HG03103 (cell line): ENCODE results near the gene PMS1.
"Not testable (repeated sequence)": the region's sequence is repeated elsewhere in the genome, so short reads cannot be mapped to it uniquely, and the experiment has no call there.

Experiments
- ATAC-seq: cut with Tn5 transposase; IDR thresholded peaks from one replicate; pipeline ENCODE4 v1.9.1; 2021; ENCODE audit warnings: low read depth; ENCODE audit not compliant: unreplicated experiment

PMS1 gene

GRCh38 chr2:189860161-189860560 is 75.9 kb downstream of the PMS1 start:
- no peak for ATAC-seq

- no peak for ATAC-seq
These were observed 78.5 kb downstream of the PMS1 start for GRCh38 chr2:189862751-189863150.

- ATAC-seq: no peak
These were observed 81.6 kb downstream of the PMS1 start for GRCh38 chr2:189865826-189866225.

GRCh38 chr2:189866296-189866695 is 82.0 kb downstream of the PMS1 start:
- no peak for ATAC-seq

- ATAC-seq: no peak
These were observed 84.6 kb downstream of the PMS1 start for GRCh38 chr2:189868896-189869295.

GRCh38 chr2:189870381-189871085 is 86.3 kb downstream of the PMS1 start:
- ATAC-seq: no peak

GRCh38 chr2:189873696-189874095 is 89.4 kb downstream of the PMS1 start:
- ATAC-seq: no peak

GRCh38 chr2:189874586-189875320 is 90.5 kb downstream of the PMS1 start:
- no peak for ATAC-seq

- ATAC-seq: no peak
These were observed 92.0 kb downstream of the PMS1 start for GRCh38 chr2:189876271-189876670.

GRCh38 chr2:189879716-189880081 is 95.4 kb downstream of the PMS1 start:
- ATAC-seq: no peak

- no peak for ATAC-seq
These were observed 96.2 kb downstream of the PMS1 start for GRCh38 chr2:189880429-189880828.

- no peak for ATAC-seq
These were observed 96.7 kb downstream of the PMS1 start for GRCh38 chr2:189880832-189881492.

GRCh38 chr2:189885368-189885767 is 101.1 kb downstream of the PMS1 start:
- ATAC-seq: no peak

GRCh38 chr2:189892546-189893294 is 108.5 kb downstream of the PMS1 start:
- ATAC-seq: not testable (repeated sequence)

- no peak for ATAC-seq
These were observed 112.6 kb downstream of the PMS1 start for GRCh38 chr2:189896809-189897208.

- no peak for ATAC-seq
These were observed 114.9 kb downstream of the PMS1 start for GRCh38 chr2:189899101-189899500.

GRCh38 chr2:189900726-189901125 is 116.5 kb downstream of the PMS1 start:
- no peak for ATAC-seq

- ATAC-seq: no peak
These were observed 117.4 kb downstream of the PMS1 start for GRCh38 chr2:189901664-189902063.

GRCh38 chr2:189913821-189914220 is 129.6 kb downstream of the PMS1 start:
- no peak for ATAC-seq

- ATAC-seq: no peak
These were observed 132.4 kb downstream of the PMS1 start for GRCh38 chr2:189916651-189917050.
